HG02623 (cell line): ENCODE measurements around the gene RDH16.
"Not testable (repeated sequence)": the region's sequence is repeated elsewhere in the genome, so short reads cannot be mapped to it uniquely, and the experiment has no call there.

Experiments used
- ATAC-seq: cut with Tn5 transposase; IDR thresholded peaks from one replicate; pipeline ENCODE4 v1.9.1; 2021; ENCODE audit warnings: moderate library complexity; ENCODE audit not compliant: unreplicated experiment

RDH16 gene

DNA sequence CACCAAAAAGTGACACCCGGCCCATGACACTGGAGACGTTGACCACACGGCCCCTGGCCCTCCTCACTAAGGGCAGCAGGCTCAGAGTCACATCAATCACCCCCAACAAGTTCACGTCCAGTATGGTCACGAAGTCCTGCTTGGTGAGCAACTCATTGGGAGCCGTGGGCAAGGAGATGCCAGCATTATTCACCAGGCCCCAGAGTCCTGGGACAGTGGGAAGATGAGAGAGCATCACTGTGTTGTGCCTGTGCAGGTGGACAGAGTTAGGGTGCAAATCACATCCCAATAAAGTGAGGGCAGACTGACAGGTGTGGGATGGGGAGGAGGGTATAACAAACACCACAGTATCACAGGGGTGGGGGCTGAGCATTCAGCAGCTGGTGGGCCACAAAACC is 2.5 kb downstream of the RDH16 start:
- ATAC-seq, result no peak

DNA sequence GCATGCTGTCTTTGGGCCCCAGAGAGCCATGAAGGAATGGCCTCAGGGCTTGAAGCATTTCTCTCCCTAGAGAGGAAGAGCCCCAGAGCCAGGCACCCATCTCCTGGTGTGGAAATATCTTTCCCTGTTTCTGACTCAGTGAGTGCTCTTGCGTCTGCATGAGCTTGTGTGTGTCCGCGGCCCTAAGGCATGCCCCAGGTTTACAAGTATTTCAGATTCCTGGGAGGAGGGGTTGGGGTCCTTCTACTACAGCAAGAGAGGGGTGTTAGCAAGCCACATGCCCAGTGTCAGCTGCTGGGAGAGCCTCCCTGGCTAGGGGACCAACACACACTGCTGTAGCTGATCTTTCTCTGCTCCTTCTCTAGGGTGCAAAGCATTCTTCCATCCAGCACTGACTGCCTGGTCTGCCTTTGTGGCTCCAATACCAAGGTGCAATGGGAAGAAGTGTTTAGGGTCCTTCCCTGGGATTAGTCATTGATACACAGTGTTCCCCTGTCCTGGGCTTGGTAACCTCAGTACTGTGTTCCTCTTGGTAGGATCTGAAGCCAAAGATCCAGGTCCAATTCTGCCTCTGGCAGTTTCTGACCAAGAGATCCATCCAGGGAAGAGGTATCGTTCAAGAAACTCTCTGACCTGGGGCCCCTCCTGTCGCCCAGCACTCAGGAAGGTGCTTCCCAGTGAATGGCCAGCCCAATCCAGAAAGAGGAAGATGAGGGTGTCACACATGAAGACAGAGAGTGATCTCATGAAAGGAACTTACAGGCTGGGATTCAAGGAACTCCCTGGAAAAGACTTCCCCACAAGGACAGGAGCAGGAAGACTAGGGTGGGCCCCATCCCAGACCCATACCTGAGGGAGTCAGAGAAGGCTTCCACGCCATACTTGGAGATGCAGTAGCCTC is 3.1 kb downstream of the RDH16 start:
- no peak for ATAC-seq

DNA sequence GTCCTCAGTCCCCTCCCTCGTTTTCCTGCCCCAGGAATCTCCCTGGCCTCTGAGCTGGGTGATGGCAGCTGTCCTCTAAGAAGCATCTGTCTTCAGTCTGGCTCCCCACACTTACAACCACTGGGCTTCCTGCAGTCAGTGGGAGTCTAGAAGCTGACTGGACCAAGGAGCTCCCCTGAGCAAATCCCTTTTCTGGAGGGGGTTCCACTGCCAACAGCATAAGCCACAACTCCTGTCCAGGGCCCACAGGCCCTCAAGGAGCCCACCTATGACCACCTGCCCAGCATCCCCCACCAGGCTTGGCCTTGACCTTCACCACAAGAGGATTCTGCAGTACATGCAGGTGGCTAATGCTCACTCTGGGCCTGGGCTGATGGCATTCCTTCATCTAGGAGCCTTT is 4.1 kb downstream of the RDH16 start:
- ATAC-seq, result no peak

DNA sequence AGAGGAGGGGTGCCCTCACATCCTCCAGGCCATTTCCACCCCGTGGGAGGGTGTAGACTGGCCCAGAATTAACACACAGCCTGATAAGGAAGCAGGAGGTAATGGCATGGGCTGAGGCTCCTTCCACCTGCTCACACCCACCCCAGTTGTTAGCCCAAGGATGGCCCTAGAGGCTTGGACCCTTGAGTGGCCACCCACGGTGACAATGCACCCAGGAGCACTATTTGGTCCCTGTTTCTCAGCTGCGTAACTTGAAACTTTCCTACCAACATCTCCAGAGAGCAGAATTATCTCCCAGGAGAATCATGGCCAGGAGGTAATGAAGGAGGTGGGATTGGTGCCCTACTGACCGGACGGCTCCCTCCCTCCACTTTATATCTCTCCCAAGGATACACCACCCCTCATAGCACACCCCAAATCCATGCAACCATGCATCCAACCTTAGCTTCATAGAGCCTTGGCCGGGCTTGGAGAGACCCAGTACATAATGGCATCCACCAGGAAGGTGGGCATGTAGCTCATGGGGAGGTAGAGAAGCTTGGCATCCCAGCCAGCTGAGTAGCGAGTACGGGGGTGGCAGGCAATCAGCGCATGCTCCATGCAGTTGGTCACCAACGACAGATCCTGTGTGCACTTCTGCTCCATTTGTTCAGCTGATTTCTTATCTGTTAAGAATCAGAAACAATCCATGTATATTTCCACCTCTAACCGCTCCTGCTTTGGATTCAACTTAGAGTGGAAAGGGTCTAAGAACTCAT is 5.6 kb downstream of the RDH16 start:
- ATAC-seq, result no peak

DNA sequence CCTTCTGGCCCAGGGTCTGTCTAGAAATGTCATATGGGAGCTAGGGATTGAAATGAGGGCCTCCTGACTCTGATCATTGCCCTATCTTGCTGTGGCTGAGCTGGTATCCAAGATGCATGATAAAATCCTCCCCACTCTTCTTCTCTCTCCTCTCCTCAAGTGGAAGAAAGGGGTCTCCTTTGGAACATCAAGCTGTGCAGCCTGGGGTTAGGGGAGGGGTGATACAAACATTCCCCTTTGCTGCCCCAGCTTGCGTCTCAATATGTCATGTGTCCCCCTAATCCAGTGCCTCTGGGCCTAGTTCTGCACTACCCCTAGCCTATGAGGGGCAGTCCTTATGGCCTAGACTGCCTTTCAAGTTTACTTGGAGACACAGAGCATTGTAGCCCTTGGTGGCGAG is 8.5 kb downstream of the RDH16 start:
- ATAC-seq, result no peak

DNA sequence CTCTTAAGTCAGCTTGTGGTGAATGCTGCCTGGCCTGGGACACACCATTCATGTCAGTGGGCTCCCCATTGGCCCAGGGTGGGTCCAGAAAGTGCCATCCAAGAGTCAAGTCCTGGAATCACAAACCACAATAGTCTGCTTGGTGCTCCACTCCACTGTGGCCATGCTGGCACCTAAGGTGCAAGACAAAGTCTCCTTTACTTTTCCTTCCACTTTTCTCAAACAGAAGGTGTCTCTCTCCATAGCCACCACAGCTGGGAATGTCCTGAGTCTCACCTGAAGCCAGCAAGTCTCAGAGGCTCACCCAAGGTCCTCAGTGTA is 9.0 kb downstream of the RDH16 start:
- ATAC-seq, result no peak

DNA sequence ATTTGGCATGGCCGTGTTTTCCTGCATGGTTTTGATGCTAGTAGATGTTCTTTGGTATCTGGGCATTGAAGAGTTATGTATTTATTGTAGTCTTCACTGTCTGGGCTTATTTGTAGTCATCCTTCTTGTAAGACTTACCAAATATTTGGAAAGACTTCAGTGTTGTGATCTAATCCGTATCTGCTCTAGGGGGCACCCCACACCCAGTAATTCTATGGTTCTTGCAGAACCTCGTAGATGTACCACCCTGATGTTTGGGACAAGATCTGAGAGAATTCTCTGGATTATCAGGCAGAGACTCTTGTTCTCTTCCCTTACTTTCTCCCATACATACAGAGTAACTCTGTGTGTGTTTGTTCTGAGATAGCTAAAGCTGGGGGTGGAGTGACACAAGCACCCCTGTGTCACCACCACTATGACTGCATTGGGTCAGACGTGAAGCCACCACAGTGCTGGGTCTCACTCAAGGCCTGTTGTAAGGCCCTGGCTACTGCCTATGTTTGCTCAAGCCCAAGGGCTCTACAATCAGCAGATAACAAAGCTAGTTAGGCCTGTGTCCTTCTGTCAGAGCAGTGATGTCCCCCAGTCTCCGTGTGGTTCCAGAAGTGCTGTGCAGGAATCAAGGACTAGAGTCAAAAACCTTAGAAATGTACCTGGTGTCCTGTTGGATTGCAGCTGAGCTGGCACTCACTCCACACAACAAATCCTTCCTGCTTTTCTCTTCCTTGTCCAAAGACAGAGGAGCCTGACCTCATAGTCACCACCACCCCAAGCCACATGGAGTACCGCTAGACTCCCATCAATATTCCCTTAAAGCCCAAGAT is 9.6 kb downstream of the RDH16 start:
- ATAC-seq, result no peak

DNA sequence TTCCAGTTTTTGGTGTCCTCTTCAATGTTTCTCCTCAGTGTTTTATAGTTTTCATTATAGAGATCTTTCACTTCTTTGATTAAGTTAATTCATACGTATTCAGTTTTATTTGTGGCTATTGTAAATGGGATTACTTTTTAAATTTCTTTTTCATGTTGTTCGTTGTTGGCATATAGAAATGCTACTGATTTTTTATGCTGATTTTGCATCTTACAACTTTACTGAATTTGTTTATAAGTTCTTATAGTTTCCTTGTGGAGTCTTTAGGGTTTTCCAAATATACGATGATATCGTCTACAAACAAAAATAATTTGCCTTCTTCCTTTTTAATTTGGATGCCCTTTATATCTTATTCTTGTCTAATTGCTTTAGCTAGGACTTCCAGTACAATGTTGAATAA is 13.5 kb downstream of the RDH16 start:
- no peak for ATAC-seq

DNA sequence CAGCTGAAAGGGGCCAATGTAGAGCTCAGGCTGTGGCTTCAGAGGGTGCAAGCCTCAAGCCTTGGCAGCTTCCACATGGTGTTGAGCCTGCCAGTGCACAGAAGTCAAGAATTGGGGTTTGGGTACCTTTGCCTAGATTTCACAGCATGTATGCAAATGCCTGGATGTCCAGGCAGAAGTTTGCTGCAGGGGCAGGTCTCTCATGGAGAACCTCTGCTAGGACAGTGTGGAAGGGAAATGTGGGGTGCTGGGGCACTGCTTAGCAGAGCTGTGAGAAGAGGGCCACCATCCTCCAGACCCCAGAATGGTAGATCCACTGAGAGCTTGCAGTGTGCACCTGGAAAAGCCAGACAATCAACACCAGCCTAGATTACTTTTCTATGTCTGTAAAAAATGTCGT is 14.0 kb downstream of the RDH16 start:
- ATAC-seq, result not testable (repeated sequence)

DNA sequence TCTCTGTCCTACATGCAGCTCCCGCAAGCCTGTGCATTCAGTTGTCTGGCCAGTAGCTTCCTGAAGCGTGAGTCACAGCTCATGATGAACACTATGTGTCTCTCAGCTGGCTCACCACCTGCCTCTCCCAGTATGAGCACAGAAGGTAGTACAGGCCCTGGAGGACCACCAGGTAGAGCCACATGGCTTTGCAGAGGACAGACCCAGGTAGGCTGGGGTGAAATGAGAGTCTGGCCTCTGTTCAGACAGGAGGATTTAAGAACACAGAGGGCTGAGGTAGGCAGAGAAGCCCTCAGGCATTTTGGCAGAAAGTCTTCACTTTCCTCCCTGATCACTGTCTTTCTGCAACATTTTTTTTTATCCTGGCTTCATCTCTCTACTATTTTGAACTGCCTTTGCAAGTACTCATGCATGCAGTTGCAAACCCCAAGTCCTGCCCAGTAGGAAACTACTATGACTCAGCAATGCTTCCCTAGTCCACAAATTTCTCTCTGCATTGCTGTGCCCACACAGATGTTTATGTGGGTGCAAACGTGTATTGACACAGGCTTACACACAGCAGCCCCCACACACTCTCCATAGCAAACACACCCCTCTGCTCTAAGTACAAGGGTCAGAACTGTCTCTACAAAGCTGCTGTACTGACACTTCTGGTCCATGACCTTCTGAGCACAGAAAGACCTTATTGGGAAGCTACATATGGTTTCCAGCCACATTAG is 15.9 kb downstream of the RDH16 start:
- ATAC-seq, result no peak

DNA sequence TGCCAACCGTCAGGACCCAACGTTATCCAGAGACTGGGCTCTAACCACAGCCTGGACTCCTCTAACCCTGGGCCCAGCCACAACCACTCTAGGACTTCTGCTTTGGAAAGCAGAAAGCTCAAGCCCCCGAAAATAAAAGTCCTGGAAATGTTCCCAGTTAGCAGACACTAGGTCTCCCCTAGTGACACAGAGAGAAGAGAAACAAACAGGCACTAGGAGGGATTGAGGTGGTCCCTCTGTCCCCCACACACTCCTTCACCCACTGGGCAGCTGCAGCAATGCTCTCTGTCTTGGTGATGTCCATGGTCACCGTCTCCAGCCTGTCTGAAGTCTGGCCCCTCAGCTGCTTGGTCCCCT is 16.5 kb downstream of the RDH16 start:
- ATAC-seq, result not testable (repeated sequence)

DNA sequence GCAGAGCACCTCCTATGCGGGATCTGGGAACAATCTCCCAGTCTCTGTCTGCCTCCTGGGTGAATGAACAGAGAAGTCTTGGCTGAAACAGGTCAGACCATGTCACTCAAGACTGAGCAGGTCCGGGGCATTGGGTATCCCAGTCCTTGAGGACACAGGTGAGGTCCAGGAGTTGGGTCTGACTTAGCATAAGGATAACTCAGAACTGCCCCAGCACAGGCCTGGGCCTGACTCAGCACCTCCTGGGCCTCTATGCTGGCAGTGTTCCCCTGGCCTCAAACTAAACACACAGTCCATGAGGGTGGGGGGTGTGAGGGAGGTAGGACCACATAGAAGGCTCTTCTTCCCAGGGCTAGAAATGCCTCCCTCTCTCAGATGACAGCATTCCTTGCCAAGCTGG is 21.7 kb downstream of the RDH16 start:
- no peak for ATAC-seq

DNA sequence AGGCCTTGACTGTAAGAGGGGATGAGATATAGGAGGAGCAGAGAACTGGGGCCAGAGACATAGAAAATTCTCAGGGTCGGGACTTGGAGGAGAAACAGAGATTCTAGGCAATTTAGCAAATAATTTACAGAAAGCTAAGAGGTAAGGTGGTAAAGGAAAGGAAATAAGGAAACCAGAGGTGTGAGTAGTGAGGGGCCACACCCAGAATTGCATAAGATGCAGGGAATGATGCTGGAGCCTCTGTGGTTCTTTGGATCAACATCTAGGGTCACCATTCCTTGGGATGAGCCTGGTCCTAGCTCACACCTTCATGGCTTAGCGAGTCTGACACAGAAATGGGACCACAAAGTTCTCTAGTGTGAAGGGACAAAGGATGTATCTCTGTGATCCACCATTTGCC is 22.3 kb downstream of the RDH16 start:
- no peak for ATAC-seq

DNA sequence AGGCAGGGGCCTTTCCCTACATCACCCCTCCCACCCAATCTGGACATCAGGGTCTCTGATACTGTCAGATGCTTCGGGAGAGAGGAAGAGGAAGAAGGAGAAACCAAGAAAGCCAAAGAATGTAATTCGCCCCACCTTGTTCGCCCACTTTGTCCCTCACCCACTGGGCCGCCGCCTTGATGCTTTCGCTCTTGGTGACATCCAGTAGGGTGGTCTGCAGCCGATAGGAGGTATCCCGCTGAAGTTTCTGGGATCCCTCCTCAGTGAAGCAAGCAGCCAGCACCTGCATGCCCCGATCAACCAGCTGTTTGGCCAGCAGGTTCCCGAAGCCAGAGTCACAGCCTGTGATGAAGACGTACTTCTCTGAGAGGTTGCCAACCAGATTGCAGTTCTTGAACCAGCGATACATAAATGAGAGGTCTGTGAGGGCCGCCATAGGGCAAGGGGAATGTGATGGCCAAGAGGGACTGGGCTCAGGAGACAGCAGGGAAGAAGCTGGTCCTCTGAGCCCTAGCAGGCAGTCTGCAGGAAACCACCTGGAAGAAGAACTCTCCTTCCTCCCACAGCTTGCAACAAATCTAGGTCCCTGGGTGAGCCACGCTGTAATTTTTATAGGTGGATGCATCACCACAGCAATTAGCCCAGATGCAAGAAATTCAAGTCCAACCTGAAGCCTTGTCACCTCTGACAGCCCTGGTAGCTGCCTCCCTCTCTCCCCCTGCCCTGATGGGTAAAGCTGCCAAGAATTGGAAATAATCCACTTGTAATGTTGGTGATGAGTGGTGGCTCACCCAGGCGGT is 23.4 kb downstream of the RDH16 start, which contains the start of gene SDR9C7:
SDR9C7 (minus strand) TSS at position 583 of the 800 bp plus-strand sequence; CDS start at position 436, 147 bp downstream.
- no peak for ATAC-seq

DNA sequence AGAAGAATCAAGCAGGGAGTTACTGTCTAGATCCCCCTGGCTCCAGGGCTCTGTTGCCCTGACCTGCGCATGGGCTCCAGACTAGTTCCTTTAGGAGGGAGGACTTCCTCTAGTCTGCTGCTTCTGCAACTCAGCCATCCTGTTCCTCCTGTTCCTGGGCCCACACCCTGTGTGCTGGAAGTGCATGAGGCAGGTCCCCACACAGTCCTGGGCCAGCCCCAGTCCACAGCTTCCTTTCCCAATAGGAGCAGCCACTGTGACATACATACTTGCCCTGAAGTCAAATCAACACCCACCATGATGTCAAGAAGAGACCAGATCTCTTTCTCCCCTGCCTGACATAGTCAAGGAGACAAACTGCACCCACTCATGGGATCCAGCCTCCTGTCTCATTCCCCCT is 24.5 kb downstream of the RDH16 start:
- ATAC-seq, result no peak

DNA sequence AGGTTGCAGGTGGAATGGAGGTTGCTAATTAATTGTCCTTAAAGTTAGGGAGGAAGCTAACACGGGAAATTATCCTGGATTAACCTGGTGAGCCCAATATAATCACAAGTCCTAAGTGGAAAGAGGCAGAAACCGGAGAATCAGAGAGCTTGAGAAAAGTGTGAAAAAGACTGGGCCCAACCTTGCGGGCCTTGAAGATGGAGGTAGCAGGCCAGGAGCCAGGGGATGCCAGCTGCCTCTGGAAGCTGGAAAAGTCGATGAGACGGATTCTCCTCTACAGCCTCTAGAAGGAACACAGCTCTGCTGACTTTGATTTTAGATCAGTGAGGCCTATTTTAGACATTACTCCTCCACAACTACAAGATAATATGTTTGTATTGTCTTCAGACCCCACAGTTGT is 25.3 kb downstream of the RDH16 start:
- ATAC-seq, result no peak

DNA sequence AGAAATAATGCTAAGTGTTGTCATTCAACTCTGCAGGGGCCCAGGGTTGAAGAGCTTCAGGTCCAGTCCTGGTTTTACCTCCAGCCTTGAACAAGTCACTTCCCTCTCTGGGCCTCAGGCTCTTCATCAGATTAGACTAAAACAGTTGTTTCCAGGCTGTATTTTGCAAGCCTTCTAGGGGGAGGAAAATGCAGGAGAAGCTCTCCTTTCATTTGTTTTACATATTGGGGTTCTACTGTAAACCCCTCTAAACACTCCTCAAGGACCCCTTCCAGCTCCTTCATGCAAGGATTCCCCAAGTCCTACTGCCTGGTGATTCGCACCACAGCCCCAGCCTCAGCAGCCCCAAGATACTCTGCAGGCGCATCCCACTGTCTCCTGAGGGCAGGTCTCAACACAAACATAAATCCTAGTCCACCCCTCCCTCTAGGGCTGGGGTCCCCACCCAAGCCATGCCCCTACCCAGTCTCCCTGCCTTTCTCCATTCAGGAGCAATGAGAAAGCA is 25.9 kb downstream of the RDH16 start:
- ATAC-seq, result no peak

DNA sequence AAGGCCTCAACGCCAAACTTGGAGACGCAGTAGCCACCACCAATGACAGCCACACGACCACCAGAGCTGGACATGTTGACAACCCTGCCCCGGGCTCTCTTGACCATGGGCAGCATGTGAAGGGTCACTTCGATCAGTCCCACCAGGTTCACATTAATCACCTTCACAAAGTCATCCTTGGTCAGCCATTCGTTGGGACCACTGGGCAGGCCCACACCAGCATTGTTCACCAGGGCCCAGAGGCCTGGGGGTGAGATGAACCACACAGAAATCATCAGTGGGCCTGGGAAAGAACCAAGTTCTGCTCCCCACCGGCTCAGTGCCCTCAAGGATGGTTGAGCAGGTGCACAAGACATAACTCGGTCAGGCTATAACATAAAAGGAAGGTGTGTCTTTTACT is 27.2 kb downstream of the RDH16 start:
- no peak for ATAC-seq

DNA sequence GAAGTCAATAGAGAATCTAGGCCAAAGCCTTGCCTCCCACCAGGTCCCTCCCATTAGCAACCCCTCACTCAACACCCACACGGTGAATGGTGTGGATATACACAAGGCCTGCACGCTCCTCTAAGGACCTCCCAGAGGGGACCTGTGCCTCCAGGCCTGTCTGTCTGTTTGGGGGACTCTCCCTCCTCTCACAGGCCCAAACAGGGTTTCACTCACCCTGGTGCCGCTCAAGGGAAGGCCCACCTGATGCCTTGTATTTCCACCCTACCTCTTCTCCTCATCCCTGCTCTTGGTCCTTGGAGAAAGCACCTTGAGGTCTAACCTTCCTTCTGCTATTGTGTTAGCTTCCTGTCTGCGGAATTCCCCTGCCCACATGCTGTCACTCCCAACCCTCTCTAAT is 27.6 kb downstream of the RDH16 start:
- no peak for ATAC-seq

DNA sequence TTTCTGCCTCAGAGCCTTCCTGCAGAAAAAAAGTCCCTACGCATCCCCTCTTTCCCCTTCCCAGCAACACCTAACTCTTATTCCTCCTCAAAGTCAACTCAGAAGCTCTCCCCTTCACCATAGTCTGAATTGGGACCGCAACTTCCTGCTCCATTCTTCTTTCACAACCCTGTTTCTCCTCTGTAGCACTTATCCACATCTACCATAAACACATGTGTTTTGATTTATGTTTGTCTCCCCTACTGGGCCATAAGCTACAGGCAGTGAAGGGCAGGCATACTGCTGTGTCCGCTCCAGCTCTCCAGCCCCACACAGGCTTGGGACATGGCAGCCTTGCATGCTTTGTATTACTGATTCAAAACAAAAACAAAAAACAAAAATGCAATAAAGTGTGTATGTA is 29.1 kb downstream of the RDH16 start:
- no peak for ATAC-seq
